GM19468 (cell line): ENCODE results near the gene HCFC1R1.
"Not testable (repeated sequence)": the region's sequence is repeated elsewhere in the genome, so short reads cannot be mapped to it uniquely, and the experiment has no call there.

Source experiments
- ATAC-seq: cut with Tn5 transposase; IDR thresholded peaks from one replicate; pipeline ENCODE4 v1.9.1; 2021; ENCODE audit warnings: mild to moderate bottlenecking, moderate library complexity, moderate number of reproducible peaks; ENCODE audit not compliant: unreplicated experiment; ENCODE audit errors: extremely low read depth

The HCFC1R1 gene, protein sequence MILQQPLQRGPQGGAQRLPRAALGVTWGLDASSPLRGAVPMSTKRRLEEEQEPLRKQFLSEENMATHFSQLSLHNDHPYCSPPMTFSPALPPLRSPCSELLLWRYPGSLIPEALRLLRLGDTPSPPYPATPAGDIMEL

DNA sequence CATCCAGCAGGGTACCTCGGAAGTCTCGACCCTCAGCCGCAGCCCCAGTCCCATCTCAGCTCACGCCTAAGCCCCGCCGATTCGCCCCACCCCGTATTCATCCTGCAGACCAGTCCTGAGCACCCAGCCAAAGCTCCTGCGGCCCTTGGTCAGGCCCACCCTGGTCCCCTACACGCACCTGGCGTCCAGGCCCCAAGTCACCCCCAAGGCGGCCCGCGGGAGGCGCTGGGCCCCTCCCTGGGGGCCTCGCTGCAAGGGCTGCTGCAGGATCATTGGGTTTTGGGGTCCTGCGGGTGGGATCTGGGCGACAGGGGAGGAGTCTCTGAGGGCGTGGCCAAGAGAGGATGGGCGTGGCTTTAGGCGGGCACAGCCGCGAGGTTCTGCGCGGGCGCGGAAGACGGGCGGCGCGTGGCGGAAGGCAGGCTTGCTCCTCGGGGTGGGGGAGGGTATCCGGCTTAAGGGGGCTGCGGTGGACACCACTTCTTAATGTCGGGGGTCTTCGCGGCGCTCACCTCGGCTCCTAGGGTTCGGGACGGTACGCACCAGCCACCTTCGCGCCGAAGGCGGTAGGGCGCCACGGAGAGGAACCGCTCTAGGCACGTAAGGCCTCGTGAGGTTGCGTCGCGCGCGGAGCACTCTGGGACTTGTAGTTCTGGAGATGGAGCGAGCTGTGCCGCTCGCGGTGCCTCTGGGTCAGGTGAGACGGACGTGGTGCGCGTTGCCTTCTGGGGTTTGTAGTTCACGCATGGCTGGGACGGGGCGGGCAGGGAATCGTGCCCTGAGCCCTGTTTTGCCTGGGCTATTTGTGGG lies at the start of gene HCFC1R1, which contains the start of gene THOC6:
Gene HCFC1R1, minus strand, starts transcription at position 274 of the 810 bp plus-strand sequence. Its CDS starts 1 bp downstream, at position 273.
Gene THOC6, plus strand, starts transcription at position 367 of the 810 bp plus-strand sequence. Its CDS starts 292 bp downstream, at position 659.
- peak; percentile 77 for ATAC-seq

DNA sequence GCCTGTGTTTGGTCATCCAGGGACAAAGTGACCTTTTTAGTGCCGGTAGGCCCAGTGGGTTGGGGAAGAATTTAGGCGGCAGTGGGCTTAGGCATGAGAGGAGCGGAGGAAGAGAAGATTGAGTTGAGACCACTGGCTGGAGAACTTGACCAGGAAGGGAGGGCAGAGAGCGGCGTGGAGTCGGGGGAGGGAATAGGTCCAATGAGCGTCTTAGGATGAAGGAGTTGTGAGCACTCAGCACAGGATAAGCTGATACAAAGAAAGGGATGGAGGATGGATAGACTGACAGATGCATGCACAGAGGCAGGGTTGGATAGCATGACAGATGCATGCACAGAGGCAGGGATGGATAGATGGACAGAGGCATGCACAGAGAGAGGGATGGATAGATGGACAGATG lies 49.7 kb upstream of the HCFC1R1 start:
- ATAC-seq: no peak

DNA sequence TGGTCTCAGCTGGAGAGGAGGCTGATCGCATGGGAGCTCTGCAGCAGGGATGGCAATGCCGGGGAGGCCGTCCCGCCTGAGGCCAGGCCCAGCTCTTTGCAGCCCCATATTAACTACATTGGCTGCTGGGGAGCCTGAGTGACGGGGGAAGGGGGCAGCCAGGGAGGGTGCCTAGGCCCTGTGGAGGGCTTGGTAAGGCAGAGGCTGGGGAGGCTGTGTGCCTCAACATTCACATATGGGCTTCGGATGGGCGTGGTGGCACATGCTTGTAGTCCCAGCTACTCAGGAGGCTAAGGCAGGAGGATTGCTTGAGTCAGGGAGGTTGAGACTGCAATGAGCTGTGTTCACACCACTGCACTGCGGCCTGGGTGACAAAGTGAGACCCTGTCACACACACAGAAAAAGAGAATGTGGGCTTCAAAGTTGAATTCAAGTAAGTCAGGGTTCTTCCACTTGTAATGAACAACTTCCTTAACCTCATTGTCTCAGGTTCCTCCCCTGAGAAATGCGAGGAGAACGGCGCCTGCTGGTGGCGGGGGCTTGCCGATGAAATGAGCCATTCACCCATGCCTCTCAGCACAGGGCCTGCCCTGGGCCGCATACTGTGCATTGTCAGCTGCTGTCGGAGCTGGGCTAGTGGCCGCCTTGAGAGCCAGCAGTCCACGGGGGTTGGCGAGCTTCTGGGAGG lies 49.0 kb upstream of the HCFC1R1 start:
- ATAC-seq: not testable (repeated sequence)

DNA sequence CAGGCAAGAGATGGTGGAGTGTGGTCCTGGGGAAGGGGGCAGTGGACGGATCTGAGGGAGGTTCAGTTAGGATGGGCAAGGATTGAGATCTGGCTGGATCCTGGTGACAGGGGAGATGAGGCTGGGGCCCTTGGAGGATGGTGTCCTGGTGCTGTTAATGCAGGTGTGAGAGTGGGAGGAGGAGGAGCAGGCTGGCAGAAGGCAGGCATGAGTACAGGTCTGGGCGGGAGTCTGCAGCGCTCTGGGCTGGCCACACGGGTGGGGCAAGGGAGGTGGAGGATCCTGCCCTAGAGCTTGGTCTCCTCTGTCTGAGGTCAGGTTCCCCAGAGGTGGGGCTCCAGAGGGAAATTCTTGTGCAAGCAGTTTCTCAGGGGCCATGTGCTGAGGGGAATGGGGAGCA lies 48.4 kb upstream of the HCFC1R1 start:
- ATAC-seq: not testable (repeated sequence)

DNA sequence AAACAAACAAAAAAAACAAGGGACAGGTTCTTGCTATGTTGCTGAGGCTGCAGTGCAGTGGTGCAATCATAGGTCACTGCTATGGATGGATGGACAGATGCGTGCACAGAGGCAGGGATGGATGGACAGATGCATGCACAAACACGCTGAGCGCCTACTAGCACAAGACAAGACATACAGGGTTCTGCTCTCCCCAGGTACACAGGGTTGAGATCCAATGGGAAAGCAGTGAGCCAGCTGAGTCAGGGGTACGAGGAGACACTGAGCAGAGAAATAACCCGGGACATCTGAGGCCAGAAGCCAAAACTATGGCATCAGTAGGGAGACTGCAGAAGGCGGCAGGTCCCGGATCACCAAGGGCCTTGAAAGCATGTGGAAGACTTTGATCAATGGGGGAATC lies 47.9 kb upstream of the HCFC1R1 start:
- no peak for ATAC-seq

DNA sequence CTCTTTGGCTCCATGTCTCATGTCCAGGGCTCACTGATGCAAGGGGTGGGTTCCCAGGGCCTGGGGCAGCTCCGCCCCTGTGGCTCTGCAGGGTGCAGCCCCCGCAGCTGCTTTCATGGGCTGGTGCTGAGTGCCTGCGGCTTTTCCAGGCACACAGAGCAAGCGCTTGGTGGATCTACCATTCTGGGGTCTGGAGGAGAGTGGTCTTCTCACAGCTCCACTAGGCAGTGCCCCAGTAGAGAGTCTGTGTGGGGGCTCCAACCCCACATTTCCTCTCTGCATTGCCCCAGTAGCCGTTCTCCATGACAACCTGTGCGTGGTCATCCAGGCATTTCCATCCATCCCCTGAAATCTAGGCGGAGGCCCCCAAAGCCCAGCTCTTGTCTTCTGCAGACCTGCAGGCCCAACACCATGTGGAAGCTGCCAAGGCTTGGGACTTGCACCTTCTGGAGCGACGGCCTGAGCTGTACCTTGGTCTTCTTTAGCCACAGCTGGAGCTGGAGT lies 46.9 kb upstream of the HCFC1R1 start:
- no peak for ATAC-seq

DNA sequence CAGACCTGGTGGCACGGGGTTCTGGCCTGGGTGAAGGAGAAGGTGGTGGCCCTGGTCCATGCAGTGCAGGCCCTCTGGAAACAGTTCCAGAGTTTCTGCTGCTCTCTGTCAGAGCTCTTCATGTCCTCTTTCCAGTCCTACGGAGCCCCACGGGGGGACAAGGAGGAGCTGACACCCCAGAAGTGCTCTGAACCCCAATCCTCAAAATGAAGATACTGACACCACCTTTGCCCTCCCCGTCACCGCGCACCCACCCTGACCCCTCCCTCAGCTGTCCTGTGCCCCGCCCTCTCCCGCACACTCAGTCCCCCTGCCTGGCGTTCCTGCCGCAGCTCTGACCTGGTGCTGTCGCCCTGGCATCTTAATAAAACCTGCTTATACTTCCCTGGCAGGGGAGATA lies 45.4 kb upstream of the HCFC1R1 start:
- not testable (repeated sequence) for ATAC-seq

DNA sequence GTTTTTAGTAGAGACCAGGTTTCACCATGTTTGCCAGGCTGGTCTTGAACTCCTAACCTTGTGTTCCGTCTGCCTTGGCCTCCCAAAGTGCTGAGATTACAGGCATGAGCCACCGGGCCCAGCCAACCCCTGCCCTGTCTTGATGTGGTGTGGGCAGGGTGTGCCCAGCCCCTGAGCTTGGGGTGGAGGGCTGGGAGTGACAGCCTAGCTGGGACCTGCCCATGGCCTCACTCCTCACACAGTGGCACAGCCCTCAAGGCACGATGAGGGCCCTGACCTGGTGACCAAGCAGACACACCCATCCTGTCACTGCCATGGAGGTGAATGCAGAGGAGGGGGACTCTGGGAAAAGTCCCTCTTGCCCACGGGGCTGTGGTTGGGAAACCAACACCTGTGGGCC lies 44.7 kb upstream of the HCFC1R1 start:
- ATAC-seq: no peak

DNA sequence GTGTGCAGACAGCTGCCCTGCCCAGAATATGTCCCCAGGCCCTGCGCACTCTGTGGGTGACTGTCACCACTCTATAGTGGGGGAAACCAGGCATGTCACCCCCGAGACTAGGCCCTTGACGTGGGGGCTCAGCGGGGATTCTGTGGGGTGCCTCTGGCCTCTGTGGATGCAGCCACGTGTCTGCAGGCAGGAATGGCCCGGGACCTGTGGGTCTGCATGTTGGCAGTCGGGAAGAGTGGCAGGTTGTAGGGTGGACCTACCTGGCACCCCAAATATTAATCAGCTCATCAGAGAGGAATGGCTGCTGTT lies 42.7 kb upstream of the HCFC1R1 start:
- ATAC-seq: no peak

DNA sequence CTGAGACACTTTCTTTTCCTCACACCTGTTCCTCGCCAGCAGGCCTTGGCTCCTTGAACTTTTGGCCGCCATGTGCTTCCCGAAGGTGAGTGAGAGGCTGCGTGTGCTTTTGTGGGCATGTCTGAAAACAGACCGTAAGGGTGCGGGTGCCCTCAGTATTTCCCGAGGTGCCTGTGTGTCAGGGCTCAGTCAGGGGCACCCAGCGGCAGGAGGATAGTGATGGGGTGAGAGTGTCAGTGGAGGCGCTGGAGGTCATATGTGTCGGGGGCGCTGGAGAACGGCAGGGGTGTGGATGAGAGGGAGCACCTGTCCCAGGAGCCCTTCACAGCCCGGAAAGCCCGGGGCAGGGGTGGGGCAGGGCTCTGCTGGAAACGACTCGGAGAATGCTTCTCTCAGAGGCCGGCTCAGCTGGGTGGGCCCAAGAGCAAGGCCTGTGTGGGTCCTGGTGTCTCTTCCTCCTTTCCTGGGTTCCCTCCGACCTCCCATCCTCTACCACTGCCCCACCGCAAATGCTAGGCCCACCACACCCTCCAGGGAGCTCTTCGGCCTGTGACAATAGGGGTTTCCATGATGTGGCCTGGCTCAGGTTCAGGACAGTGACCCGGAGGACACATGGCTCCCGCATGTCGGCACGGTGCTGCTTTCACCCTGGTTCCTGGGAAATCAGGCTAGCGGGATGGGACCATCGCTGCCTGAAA lies 42.1 kb upstream of the HCFC1R1 start:
- no peak for ATAC-seq

DNA sequence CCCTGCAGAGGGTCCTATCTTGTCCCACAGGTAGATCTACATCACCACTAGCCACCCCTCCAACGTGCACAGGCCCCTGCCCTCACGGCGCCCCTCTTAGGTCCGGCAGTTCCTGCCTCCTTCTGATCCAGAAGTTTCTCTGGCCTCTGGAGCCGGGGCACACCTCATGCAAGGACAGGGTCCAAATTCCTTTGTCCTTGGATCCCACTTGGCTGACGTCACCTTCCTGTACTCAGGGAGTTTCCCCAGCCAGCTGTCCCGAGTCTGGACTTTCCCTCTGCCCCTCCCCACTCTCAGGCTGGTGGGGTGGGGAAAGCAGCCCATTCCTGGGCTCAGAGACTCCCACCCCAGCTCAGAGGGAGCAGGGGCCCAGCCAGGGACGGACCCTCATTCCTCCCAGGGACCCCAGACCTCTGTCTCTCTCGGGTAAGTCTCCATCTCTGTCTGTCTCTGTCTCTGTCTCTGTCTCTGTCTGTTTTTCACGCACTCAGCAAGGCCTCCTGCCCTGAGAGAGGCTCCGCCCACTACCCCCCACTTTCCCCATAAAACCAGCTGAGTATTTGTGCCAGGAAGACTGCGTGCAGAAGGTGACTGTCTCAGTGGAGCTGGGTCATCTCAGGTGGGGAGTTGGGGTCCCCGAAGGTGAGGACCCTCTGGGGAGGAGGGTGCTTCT lies 41.5 kb upstream of the HCFC1R1 start, which contains the start of gene IL32:
Gene IL32, plus strand, starts transcription at position 572 of the 673 bp plus-strand sequence. CDS start 172 bp downstream, outside the sequence.
- no peak for ATAC-seq

DNA sequence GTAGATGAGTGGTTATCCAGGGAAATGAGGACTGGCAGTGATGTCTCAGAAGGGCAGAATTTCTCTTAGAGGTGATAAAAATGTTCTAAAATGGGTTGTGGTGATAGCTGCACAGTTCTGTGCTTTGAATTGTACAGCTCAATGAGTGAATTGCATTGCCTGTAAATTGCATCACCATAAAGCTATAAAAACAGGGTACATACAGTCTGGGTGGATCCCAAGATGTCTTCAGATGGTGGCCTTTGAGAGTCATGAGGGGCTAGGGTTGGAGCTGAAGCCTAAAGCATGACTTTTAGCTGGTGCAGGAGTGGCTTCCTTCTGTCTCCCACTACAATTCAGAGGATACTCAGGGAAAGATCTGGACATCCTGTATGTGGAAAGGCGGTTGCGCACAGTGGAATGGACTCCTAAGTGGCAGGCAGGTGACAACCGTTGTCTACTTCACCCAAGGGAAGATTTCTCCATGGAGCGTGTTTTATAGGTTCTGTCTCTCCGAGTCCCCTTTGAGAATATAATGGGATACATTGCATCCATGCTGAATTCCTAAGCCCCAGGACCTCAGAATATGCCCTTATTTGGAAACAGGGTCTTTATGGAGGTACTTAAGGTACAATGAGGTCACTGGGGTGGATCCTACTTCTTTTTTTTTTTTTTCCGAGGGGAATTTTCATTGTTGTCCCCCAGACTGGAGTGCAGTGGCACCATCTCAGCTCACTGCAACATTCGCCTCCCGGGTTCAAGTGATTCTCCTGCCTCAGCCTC lies 40.1 kb upstream of the HCFC1R1 start:
- ATAC-seq: no peak

DNA sequence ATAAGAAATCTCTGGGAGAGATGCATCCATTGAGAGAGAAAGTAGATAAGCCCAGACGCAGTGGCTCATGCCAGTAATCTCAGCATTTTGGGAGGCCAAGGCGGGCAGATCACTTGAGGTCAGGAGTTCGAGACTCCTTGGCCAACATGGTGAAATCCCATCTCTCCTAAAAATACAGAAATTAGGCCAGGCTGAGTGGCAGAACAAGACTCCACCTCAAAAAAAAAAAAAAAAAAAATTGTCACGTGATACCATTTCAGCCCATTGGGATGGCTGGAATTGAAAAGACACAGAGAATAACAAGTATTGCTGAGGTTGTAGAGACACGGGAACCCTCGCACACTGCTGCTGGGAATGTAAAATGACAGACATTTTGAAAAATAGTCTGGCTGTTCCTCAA lies 38.8 kb upstream of the HCFC1R1 start:
- ATAC-seq: no peak

DNA sequence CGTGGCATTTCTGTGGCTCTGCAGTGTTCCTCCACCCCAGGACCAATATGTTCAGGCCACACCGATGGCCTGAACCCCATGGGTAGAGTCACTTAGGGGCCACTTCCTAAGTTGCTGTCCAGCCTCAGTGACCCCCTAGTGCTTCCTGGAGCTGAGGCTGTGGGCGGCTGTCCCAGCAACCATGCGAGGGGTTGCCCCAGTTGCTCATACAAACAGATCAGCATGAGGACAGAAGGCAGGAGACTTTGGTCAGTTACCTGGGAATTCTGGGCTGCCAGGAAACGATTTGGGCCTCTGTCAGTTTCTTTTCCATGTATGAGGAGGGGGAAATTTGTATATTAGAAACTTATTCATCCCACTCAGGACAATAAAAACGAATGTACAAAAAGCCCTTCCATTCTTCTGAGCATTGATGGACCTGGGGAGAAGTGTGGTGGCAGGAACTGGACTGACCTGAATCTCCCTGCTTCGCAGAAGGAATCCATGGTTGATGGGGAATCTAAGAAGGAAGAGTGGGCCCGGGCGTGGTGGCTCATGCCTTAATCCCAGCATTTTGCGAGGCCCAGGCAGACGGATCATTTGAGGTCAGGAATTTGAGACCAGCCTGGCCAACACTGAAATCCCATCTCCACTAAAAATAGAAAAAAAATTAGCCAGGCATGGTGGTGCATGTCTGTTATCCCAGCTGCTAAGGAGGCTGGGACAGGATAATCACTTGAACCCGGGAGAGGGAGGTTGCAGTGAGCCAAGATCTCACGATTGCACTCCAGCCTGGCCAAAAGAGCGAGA lies 36.8 kb upstream of the HCFC1R1 start:
- ATAC-seq: no peak

DNA sequence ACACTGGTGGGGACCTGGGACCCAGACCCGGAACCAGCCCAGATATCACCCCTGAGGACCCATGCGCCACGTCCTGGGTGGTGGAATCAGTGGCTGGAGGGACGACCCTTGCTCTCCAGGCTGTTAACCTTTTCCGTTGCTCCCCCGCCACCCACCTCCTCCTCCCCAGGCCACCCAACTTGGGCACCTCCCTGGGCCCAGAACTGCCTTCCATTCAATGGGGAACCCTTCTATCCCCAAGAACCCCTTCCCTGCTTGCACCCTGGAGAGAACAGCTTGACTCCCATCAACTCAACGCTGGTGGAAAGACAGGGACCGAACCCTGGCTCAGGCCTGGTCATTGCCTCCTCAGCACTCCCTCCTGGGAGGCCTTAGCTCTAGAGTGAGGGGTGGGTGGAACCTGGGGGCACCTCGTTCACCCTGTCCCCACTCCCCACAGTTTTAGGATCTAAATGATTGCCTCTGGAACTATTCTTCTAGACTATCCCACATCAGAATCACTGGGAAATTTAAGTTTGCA lies 36.0 kb upstream of the HCFC1R1 start:
- ATAC-seq: no peak

DNA sequence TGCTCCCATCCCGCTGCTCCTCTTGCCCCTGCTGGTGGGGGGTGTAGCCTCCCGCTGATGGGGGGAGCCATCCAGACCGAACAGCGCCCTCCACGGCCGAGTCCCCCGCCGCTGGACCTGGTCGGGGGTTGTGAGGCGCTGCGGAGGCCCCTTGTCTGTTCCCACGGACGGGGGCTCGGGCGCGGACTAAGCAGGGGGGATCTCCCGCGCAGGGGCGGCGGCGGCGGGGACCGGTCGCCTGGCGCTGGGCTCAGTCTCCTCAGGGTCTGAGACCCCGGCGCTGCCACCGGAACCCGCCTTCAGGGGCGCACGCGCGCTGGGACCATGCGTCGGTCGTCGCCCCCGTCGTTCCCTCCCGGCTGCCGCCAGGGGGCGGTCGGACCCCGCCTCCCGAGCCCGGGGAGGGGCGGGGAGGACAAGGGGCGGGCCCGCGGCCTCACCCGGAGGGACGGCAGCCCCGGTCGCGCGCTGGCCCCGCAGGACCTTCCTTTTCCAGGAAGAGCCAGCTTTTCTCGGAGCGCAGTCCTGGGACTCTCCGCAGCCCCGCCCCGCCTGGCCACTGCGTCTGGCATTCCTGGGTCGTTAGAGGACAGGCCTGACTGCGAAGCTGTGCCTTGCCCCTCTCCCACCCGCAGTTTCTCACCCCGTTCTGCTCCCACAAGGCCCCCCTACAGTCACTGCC lies 35.4 kb upstream of the HCFC1R1 start:
- peak; percentile 72 for ATAC-seq

DNA sequence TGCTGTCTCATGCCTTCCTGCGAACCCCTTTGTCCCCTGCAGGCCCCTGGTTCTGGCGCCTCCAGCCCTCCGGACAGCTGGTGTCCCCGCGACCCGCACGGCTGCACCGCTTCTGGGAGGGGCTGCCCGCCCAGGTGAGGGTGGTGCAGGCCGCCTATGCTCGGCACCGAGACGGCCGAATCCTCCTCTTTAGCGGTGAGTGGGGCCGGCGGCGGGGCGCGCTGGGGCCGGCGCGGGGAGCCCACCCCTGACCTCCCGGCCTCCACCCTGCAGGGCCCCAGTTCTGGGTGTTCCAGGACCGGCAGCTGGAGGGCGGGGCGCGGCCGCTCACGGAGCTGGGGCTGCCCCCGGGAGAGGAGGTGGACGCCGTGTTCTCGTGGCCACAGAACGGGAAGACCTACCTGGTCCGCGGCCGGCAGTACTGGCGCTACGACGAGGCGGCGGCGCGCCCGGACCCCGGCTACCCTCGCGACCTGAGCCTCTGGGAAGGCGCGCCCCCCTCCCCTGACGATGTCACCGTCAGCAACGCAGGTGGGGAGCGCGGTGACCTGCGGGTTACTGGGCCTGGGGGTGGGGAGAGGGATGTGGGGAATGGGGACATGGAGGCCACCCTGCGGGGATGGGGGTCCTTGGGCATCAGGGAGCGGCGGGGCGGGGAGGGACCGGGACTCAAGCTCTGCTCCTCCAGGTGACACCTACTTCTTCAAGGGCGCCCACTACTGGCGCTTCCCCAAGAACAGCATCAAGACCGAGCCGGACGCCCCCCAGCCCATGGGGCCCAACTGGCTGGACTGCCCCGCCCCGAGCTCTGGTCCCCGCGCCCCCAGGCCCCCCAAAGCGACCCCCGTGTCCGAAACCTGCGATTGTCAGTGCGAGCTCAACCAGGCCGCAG lies 34.6 kb upstream of the HCFC1R1 start:
- no peak for ATAC-seq
